Anterior cingulate cortex (tissue), 58 donors: ENCODE measurements around the gene CPZ.
"Not testable (repeated sequence)": the region's sequence is repeated elsewhere in the genome, so short reads cannot be mapped to it uniquely, and the experiment has no call there.

Experiments
- DNase-seq, 58 donors: peaks; one replicate each; lab custom pipeline; 2025; lab: John Stamatoyannopoulos, UW

Gene CPZ

GRCh38 chr4:8556341-8557150, 36.0 kb upstream of the CPZ start:
- no peak for DNase-seq

GRCh38 chr4:8557151-8558076, 35.2 kb upstream of the CPZ start:
- DNase-seq: no peak

DNA sequence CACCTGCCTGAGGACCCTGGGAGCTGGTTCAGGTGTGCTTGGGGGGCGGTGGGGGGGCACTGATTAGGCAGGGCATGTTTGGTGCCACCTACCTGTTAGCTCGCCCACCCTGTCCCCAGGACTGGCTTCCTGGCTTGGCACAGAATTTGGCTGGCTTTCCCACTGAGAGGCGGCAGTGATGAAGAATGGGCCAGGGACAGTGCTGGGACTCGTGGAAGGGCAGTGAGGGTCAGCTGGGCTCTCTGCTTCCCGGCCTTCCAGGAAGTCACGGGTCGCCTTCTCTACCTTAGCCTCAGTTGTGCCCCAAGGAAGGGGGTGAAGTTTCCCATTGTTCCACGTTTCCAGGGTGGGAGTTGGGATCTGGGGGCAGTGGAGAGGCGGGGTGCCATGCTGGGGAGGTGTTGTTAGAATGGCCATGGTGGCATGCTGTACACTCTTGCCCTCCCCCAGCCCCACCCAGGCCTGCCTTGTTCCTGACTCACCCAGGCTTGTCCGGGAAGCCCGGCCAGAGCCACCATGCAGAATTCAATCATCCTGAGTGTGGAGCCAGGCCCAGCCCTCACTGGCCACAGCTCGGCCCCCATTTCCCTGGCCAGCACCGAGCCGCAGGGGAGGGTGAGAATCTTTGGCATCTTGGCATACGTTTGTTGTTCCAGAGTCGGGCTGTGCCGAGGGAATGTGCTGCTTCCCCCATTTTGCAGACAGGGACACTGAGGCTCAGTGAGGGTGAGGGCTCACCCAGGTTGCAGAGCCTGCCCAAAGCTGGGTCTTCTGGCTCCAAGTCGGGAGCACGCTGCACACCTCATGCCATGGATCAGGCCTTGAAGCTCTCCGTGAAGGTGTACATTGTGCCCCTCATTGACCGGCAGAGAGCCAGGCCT, 34.2 kb upstream of the CPZ start:
- DNase-seq: no peak

DNA sequence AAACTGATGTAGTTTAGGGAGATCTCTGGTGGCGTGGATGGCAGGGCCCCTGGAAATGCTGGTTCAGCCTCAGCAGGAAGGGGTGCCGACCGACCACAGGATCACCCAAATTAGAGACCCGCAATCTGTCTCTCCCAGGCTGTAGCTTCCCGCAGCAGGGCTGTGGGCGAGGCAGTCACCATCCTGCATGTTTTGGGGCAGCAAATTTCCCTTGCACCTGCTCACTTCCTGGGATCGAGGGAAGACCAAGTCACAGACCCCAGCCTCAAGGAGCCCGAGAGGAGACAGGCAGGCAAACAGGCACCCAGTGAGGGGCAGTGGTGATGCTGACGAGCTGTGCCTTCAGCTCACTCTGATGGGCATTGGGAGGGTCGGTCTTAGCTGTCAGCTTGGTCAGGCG, 33.6 kb upstream of the CPZ start:
- no peak for DNase-seq

GRCh38 chr4:8559524-8560264, 32.9 kb upstream of the CPZ start:
- no peak for DNase-seq

GRCh38 chr4:8560265-8561047, 32.1 kb upstream of the CPZ start:
- no peak for DNase-seq

DNA sequence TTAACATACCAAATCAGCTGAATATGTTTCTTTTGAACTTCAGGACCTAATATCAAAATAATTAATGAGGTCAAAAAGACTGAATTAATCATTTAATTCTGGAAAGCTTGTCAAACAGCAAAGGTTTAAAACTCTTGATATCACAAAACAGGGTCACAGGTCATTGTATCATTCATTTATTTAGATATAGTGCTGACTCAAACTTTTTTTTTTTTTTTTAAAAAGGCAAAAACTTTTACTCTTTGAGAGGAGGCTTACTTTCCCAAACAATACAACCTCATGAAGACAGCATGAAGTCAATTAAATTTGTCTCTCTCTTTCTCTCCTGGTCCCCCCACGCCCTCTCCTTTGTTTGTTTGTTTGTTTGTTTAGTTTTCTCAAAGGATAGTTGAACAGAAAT, 28.0 kb upstream of the CPZ start:
- no peak for DNase-seq

GRCh38 chr4:8568068-8568668, 24.4 kb upstream of the CPZ start:
- no peak for DNase-seq

GRCh38 chr4:8570201-8570600, 22.4 kb upstream of the CPZ start:
- no peak for DNase-seq

GRCh38 chr4:8571702-8572685, 20.6 kb upstream of the CPZ start:
- no peak for DNase-seq

DNA sequence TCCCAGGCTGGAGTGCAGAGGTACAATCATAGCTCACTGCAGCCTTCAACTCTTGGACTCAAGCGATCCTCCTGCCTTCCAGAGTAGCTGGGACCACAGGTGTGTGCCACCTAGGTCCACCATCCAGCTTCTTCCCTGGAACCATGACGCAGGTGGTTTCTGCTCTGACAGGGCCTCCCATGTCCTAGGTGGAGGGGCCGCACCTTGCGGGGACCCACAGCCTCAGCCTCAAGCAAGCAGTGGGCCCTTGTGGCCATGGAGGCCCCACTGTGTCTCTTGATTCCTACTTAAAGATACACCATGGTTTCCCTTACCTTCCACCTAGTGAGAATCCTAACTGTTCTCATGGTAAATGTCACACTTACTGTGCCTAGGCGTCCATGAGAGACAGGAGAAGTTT, 19.3 kb upstream of the CPZ start:
- DNase-seq: no peak

- no peak for DNase-seq
Measured at GRCh38 chr4:8574796-8575370, 17.7 kb upstream of the CPZ start.

GRCh38 chr4:8575457-8575856, 17.1 kb upstream of the CPZ start:
- DNase-seq: no peak

DNA sequence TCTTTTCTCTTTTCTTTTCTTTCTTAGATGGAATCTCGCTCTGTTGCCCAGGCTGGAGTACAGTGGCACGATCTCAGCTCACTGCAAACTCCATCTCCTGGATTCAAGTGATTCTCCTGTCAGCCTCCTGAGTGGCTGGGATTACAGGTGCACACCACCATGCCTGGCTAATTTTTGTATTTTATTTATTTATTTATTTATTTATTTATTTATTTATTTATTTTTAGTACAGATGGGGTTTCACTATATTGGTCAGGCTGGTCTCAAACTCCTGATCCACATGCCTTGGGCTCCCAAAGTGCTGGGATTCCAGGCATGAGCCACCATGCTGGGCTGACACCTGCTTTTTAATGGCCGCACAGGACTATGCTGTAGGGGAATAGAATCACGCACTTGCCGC, 16.0 kb upstream of the CPZ start:
- DNase-seq: not testable (repeated sequence)

DNA sequence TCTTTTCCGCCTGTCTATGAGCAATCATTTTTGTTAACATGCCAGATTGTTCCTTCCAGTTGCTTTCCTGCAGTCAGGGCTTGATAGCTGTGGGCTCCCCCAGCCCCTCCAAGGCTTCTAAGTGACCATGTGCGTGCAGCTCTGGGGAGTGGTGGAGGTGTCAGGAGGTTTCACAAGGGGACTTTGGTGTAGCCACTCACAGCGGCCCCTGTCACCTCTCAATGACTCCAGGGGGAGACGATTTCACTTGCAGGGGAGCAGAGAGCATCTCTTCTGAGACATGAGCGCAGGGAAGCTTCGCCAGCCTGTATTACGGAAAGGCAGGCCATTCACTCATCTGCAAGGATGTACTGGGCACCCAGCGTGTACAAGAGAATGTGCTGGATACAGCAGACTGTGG, 15.5 kb upstream of the CPZ start:
- no peak for DNase-seq

- DNase-seq: no peak
Measured at GRCh38 chr4:8577972-8578371, 14.6 kb upstream of the CPZ start.

DNA sequence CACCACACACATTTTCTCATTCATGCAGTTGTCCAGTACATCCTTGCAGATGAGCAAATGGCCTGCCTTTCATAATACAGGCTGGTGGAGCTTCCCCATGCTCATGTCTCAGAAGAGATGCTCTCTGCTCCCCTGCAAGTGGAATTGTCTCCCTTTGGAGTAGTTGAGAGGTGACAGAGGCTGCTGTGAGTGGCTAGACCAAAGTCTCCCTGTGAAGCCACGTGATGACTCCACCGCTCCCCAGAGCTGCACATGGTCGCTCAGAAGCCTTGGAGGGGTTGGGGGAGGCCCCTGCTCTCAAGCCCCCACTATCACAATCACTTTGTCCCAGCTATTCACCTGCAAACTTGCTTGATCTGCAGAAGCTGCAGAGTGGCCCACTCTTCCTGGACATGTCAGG, 13.8 kb upstream of the CPZ start:
- DNase-seq: no peak
